ENCODE results near the gene ZNF70. TPM values are rescaled to one million over a fixed set of nuclear protein-coding genes. Genes with fewer than 3 reads are reported as not detected.

ZNF70 gene
- total and polyA plus RNA-seq, 2 experiments from 2014 or later, result 2.3 to 5.2 TPM

DNA sequence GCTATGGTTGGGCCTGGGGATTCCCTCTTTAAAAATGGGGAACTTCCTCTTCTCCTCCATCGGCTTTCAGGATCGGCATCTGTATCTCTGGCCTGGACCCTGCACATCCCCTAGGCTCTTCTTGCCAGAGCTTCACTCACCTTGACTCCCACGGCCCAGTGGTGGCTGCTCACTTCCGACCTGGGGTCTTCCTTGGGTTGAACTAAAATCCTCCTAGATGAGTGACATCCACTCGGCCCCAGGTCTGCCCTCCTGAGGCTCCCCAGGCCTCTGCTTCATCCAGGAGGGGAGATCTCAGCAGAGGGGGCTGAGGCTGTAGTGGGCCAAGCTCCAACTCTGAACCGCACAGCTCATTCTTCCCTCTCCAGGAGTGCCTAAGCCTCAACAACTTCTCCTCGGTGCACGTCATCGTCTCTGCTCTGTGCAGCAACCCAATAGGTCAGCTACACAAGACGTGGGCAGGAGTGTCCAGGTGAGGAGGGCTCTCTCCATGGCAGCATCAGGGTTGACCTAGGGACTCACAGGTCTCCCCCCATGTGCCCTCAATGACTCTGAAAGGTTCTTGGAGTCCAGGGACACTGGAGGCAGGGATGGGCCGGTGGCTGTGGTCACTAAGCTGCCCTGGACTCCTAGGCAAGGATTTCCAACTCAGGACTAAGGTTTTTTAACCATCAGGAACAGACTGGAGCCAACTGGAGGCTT lies 56.8 kb downstream of the ZNF70 start:
- 97% methylated on average over 11 of the region's 11 CpGs for WGBS (ENCODE audit: low lambda C conversion rate, missing lambda C conversion rate)
- Histone ChIP-seq H3K9me2 (replicated peaks; ENCODE audit: insufficient read depth) (no peaks in the 10 kb centered on the region), H3K9me3 (ENCODE audit: low read depth) (no peaks in the 10 kb centered on the region), H3K27ac (no peak overlapping the region), H2AFZ (no peak overlapping the region), H4K20me1 (ENCODE audit: insufficient read depth, poor library complexity, severe bottlenecking) (no peaks in the 10 kb centered on the region), H3K79me2 (no peaks in the 10 kb centered on the region), H3K4me2 (no peak overlapping the region), H3K4me1 (ENCODE audit: insufficient read depth) (no peaks in the 10 kb centered on the region), H3K36me3 (replicated peaks; ENCODE audit: insufficient read depth, low read depth) (no peaks in the 10 kb centered on the region), H3K27me3 (no peaks in the 10 kb centered on the region), H3K4me3 (no peak overlapping the region)
- TF ChIP-seq EZH2 (IDR thresholded peaks at IDR 0.05; ENCODE audit: borderline replicate concordance) (no peak), EZH2phosphoT487 (IDR thresholded peaks at IDR 0.05; ENCODE audit: low read depth, severe bottlenecking, unreplicated experiment) (no peak)
- TF ChIP-seq, protein P1, sequence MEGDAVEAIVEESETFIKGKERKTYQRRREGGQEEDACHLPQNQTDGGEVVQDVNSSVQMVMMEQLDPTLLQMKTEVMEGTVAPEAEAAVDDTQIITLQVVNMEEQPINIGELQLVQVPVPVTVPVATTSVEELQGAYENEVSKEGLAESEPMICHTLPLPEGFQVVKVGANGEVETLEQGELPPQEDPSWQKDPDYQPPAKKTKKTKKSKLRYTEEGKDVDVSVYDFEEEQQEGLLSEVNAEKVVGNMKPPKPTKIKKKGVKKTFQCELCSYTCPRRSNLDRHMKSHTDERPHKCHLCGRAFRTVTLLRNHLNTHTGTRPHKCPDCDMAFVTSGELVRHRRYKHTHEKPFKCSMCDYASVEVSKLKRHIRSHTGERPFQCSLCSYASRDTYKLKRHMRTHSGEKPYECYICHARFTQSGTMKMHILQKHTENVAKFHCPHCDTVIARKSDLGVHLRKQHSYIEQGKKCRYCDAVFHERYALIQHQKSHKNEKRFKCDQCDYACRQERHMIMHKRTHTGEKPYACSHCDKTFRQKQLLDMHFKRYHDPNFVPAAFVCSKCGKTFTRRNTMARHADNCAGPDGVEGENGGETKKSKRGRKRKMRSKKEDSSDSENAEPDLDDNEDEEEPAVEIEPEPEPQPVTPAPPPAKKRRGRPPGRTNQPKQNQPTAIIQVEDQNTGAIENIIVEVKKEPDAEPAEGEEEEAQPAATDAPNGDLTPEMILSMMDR (IDR thresholded peaks at IDR 0.05; ENCODE audit: poor library complexity), result no peak
- no peak for DNase-seq (ENCODE audit: low spot score)

DNA sequence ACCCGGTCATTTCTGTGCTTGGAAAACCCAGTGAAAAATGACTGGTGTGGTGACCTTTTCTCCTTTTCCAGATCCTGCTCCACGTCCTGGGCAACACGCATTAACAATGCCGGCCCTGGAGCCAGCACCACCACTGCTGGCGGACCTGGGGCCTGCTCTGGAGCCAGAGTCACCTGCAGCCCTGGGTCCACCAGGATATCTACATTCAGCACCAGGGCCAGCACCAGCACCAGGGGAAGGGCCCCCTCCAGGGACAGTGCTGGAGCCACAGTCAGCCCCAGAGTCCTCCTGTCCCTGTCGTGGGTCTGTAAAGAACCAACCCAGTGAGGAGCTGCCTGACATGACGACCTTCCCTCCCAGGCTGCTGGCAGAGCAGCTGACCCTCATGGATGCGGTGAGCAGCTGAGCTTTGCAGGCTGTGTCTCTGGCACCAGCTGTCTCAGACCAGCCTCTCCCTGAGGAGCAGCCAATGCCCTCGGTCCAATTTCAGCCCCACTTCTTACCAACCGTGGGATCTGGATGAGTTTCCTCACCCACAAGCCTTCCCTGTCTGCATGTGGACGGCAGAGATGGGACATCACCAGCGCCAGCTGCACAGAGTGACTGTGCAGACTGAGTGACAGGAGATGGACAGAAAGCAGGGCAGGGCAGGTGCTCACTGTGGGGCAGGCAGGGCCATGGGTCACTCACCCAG lies 58.2 kb downstream of the ZNF70 start:
- H3K4me1 ChIP-seq (ENCODE audit: insufficient read depth), result no peaks in the 10 kb centered on the region

DNA sequence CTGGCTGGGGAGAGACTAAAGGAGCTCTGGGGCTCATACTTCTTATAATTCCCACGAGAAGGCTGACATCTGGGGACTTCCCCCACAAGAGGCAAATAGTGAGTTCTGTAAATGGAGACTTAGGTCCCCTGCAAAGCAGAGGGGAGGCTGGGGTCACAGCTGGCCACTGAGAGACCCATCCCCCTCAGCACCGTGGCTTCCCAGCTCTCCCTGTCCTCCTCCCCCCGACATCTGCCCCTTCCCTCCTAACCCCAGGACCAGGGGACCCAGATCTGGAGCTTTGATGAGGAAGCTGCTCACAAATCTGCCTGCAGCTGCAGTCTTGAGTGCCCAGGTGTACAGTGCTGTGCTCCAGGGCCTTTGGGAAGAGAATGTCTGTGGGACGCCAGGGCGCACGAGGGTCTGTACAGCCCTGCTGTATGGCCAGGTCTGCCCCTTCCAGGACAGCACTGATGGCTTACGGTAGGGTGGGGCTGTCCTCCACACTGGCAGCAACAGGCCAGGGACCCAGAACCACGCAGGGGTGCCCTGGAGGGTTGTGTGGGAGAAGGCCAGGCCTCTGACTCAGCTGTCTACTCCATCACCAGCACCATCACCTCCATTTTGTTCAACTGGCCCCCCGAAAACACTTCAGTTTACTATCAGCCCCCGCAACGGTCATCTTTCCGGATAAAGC lies 59.0 kb downstream of the ZNF70 start:
- Histone ChIP-seq H2AFZ (no peak overlapping the region), H3K27me3 (no peaks in the 10 kb centered on the region), H4K20me1 (ENCODE audit: insufficient read depth, poor library complexity, severe bottlenecking) (no peaks in the 10 kb centered on the region), H3K4me1 (ENCODE audit: insufficient read depth) (no peaks in the 10 kb centered on the region), H3K4me2 (no peak overlapping the region), H3K36me3 (replicated peaks; ENCODE audit: insufficient read depth, low read depth) (no peaks in the 10 kb centered on the region), H3K4me3 (no peak overlapping the region), H3K27ac (no peak overlapping the region), H3K9me2 (replicated peaks; ENCODE audit: insufficient read depth) (no peaks in the 10 kb centered on the region), H3K9me3 (ENCODE audit: low read depth) (no peaks in the 10 kb centered on the region), H3K79me2 (no peaks in the 10 kb centered on the region)
- no peak for DNase-seq (ENCODE audit: low spot score)
- 94% methylated on average over 12 of the region's 12 CpGs for WGBS (ENCODE audit: low lambda C conversion rate, missing lambda C conversion rate)
- TF ChIP-seq EZH2phosphoT487 (IDR thresholded peaks at IDR 0.05; ENCODE audit: low read depth, severe bottlenecking, unreplicated experiment) (no peak), EZH2 (IDR thresholded peaks at IDR 0.05; ENCODE audit: borderline replicate concordance) (no peak)
- TF ChIP-seq, protein P1 (IDR thresholded peaks at IDR 0.05; ENCODE audit: poor library complexity), result no peak

More for the DNA sequence above, 58.2 kb downstream of the ZNF70 start:
- H4K20me1 ChIP-seq (ENCODE audit: insufficient read depth, poor library complexity, severe bottlenecking), result no peaks in the 10 kb centered on the region
- no peak overlapping the region for H2AFZ ChIP-seq
- no peaks in the 10 kb centered on the region for H3K27me3 ChIP-seq
- no peaks in the 10 kb centered on the region for H3K9me3 ChIP-seq (ENCODE audit: low read depth)
- no peaks in the 10 kb centered on the region for H3K36me3 ChIP-seq (replicated peaks; ENCODE audit: insufficient read depth, low read depth)
- TF ChIP-seq EZH2phosphoT487 (IDR thresholded peaks at IDR 0.05; ENCODE audit: low read depth, severe bottlenecking, unreplicated experiment) (no peak), EZH2 (IDR thresholded peaks at IDR 0.05; ENCODE audit: borderline replicate concordance) (no peak)
- TF ChIP-seq, protein P1 (IDR thresholded peaks at IDR 0.05; ENCODE audit: poor library complexity), result no peak
- no peak overlapping the region for H3K4me2 ChIP-seq
- WGBS (ENCODE audit: low lambda C conversion rate, missing lambda C conversion rate), result 96% methylated on average over 12 of the region's 12 CpGs
- H3K4me3 ChIP-seq, result no peak overlapping the region
- no peak overlapping the region for H3K27ac ChIP-seq
- no peaks in the 10 kb centered on the region for H3K79me2 ChIP-seq
- H3K9me2 ChIP-seq (replicated peaks; ENCODE audit: insufficient read depth), result no peaks in the 10 kb centered on the region
- no peak for DNase-seq (ENCODE audit: low spot score)

All from hepatocyte (in vitro differentiated cells).